H1 (cell line): ENCODE results near the gene C2CD4D.

Experiments
- BRCA1 ChIP-seq: IDR thresholded peaks from 2 replicates; pipeline ENCODE4 v1.6.1; 2012; ENCODE audit warnings: low read depth, low read length, improper control_type of control experiment
- CHD1 ChIP-seq: IDR thresholded peaks from 2 replicates; pipeline ENCODE4 v1.6.1; 2012; ENCODE audit warnings: low read depth, low read length, improper control_type of control experiment
- CHD2 ChIP-seq: IDR thresholded peaks from 2 replicates; pipeline ENCODE4 v1.6.1; 2012; ENCODE audit warnings: low read length, improper control_type of control experiment
- CTCF ChIP-seq, 3 experiments: IDR thresholded peaks; 1 replicate in 2 of 3; 2 replicates in 1 of 3; pipeline versions ENCODE4 v1.5.1 to v1.6.1; 2011; ENCODE audit warnings: low read length in 3 of 3, mild to moderate bottlenecking in 3 of 3, inconsistent platforms in 2 of 3, low read depth in 1 of 3, moderate library complexity in 1 of 3; ENCODE audit not compliant: insufficient read depth in 1 of 3; ENCODE audit errors: control extremely low read depth in 1 of 3
- EZH2 ChIP-seq: fragments of 200-600 bp; sonication (generic); IDR thresholded peaks from 2 replicates; pipeline ENCODE4 v1.7.1; 2012; ENCODE audit warnings: low read depth, mild to moderate bottlenecking, moderate library complexity, low read length, inconsistent platforms; ENCODE audit not compliant: severe bottlenecking
- HDAC6 ChIP-seq: IDR thresholded peaks from one replicate; pipeline ENCODE4 v1.7.1; 2012; ENCODE audit warnings: low read depth, mild to moderate bottlenecking, inconsistent platforms, low read length, moderate library complexity
- MAX ChIP-seq: IDR thresholded peaks from 2 replicates; pipeline ENCODE4 v1.6.1; 2012; ENCODE audit warnings: inconsistent platforms
- POLR2A ChIP-seq, 2 experiments: IDR thresholded peaks; 1 replicate in 1 of 2; 2 replicates in 1 of 2; pipeline ENCODE4 v1.6.1; 2011; ENCODE audit warnings: low read depth in 2 of 2, low read length in 2 of 2, mild to moderate bottlenecking in 2 of 2; ENCODE audit errors: control extremely low read depth in 1 of 2
- POLR2AphosphoS5 ChIP-seq: IDR thresholded peaks from 2 replicates; pipeline ENCODE4 v1.6.1; 2011; ENCODE audit warnings: low read depth, low read length
- RFX5 ChIP-seq: IDR thresholded peaks from 2 replicates; pipeline ENCODE4 v1.6.1; 2011; ENCODE audit warnings: low read depth, low read length, improper control_type of control experiment, borderline replicate concordance
- RXRA ChIP-seq: IDR thresholded peaks from 2 replicates; pipeline ENCODE4 v1.6.1; 2011; ENCODE audit warnings: low read depth, mild to moderate bottlenecking, low read length, moderate library complexity; ENCODE audit not compliant: insufficient read depth
- SRF ChIP-seq: IDR thresholded peaks from 2 replicates; pipeline ENCODE4 v1.6.1; 2011; ENCODE audit warnings: mild to moderate bottlenecking, low read depth, low read length, moderate library complexity
- TEAD4 ChIP-seq: IDR thresholded peaks from 2 replicates; pipeline ENCODE4 v1.6.1; 2012; ENCODE audit warnings: low read depth, low read length, inconsistent platforms, mixed read lengths
- YY1 ChIP-seq: IDR thresholded peaks from 2 replicates; pipeline ENCODE4 v1.6.1; 2011; ENCODE audit warnings: low read depth, mild to moderate bottlenecking, low read length

GRCh38 chr1:151882466-151882865, 42.8 kb upstream of the C2CD4D start:
- TF ChIP-seq TEAD4, result no peak
- TF ChIP-seq EZH2, result no peak
- TF ChIP-seq MAX, result no peak
- no peak for TF ChIP-seq SRF
- TF ChIP-seq CTCF (IDR thresholded peaks at IDR 0.05; ENCODE audit: control extremely low read depth in 1 of 3, insufficient read depth in 1 of 3, low read depth in 1 of 3, low read length in 3 of 3), result no peak
- TF ChIP-seq HDAC6, result no peak
- TF ChIP-seq RFX5, result no peak
- no peak for TF ChIP-seq POLR2A (IDR thresholded peaks at IDR 0.05; ENCODE audit: control extremely low read depth in 1 of 2, low read depth in 2 of 2, low read length in 2 of 2)
- no peak for TF ChIP-seq POLR2AphosphoS5
- no peak for TF ChIP-seq RXRA
- no peak for TF ChIP-seq CHD1
- TF ChIP-seq YY1, result no peak
- no peak for TF ChIP-seq BRCA1
- TF ChIP-seq CHD2, result no peak
